ENCODE measurements around the gene DOK7. TPM values are rescaled to one million over a fixed set of nuclear protein-coding genes. Genes with fewer than 3 reads are reported as not detected.
"Not testable (repeated sequence)": the region's sequence is repeated elsewhere in the genome, so short reads cannot be mapped to it uniquely, and the experiment has no call there.

The DOK7 gene
- total RNA-seq, 4 donors from 2014 or later: 1.7 to 11.2 (median 2.6) TPM

DNA sequence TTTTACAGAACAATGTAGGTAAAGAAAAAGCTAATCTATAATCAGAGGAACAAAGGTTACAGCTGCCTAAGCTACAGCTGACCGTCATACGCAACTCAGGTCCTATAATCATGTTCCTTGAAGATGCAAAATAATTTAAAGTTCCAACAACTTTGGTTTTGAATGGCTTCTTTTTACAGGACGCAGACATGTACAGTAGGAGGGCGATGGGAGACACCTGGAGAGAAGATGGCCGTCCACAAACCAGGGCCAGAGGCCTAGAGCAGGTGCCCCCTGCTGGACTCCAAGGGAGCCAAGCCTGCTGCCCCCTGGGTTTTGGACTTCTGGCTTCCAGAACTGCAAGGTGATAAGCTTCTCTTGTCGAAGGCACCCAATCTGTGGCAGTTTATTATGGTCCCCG, 10.7 kb upstream of the DOK7 start:
- Histone ChIP-seq H3K4me3 (no peak overlapping the region), H3K36me3 (no peaks in the 10 kb centered on the region), H3K27ac (no peak overlapping the region), H3K9me3 (no peaks in the 10 kb centered on the region), H3K4me1 (peaks cover 9% of the 10 kb centered on the region), H3K27me3 (no peaks in the 10 kb centered on the region)
- DNase-seq (ENCODE audit: low spot score in 2 of 2): no peak
- WGBS: 87% methylated on average over 7 of the region's 7 CpGs
- TF ChIP-seq, protein P1, sequence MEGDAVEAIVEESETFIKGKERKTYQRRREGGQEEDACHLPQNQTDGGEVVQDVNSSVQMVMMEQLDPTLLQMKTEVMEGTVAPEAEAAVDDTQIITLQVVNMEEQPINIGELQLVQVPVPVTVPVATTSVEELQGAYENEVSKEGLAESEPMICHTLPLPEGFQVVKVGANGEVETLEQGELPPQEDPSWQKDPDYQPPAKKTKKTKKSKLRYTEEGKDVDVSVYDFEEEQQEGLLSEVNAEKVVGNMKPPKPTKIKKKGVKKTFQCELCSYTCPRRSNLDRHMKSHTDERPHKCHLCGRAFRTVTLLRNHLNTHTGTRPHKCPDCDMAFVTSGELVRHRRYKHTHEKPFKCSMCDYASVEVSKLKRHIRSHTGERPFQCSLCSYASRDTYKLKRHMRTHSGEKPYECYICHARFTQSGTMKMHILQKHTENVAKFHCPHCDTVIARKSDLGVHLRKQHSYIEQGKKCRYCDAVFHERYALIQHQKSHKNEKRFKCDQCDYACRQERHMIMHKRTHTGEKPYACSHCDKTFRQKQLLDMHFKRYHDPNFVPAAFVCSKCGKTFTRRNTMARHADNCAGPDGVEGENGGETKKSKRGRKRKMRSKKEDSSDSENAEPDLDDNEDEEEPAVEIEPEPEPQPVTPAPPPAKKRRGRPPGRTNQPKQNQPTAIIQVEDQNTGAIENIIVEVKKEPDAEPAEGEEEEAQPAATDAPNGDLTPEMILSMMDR (IDR thresholded peaks at IDR 0.05): no peak
- TF ChIP-seq POLR2A (IDR thresholded peaks at IDR 0.05): no peak
- no peak for TF ChIP-seq EP300 (IDR thresholded peaks at IDR 0.05)
- TF ChIP-seq POLR2AphosphoS5 (IDR thresholded peaks at IDR 0.05): no peak

DNA sequence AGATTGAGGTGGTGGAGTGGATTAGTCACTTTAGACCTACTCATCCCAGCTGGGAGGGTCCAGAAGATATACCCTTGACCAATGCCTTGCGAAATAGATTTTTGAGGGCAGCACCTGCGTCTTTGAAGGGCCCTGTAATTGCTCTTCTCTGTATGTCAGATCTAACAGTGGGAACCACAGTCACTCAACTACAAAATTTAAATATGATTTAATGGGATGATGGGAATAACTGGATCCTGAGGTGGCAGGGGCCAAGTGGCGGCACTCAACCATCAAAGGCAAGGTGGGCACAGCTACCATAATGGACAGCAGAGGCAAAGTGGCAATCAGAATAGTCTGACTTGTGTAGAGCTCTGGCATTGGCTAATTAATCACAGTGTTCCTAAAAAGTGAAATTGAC, 7.5 kb upstream of the DOK7 start:
- H3K27ac ChIP-seq; H3K4me3 ChIP-seq; H3K36me3 ChIP-seq; H3K4me1 ChIP-seq; H3K9me3 ChIP-seq; DNase-seq (ENCODE audit: low spot score in 2 of 2); H3K27me3 ChIP-seq: not testable (repeated sequence)
- WGBS: 91% methylated on average over 3 of the region's 3 CpGs

DNA sequence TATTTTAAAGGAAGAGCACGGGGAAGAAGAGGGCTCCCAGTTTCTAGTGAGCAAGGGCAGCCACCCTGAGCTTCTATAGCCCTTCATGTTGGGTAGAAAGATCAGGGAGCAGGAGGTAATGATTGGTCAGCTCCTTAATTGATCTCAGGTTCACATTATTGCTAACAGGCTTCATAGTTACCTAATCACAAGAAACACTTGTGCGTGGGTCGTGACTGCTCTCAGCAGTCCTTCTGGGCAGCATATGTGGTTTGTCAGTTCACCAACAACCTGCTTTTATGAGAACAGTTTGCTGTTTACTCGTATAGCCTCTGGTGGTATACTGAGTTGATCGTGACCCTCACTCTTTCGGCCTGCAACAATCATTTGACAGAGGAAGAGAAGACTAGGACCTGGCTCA, 4.7 kb upstream of the DOK7 start:
- H3K27me3 ChIP-seq: peaks cover 19% of the 10 kb centered on the region
- H3K4me3 ChIP-seq: no peak overlapping the region
- no peaks in the 10 kb centered on the region for H3K9me3 ChIP-seq
- no peak for DNase-seq (ENCODE audit: low spot score in 2 of 2)
- no peak overlapping the region for H3K27ac ChIP-seq
- 74% methylated on average over 6 of the region's 6 CpGs for WGBS
- H3K36me3 ChIP-seq: no peaks in the 10 kb centered on the region
- H3K4me1 ChIP-seq: peaks cover 20% of the 10 kb centered on the region
- TF ChIP-seq POLR2A (IDR thresholded peaks at IDR 0.05) (no peak), EP300 (IDR thresholded peaks at IDR 0.05) (no peak), POLR2AphosphoS5 (IDR thresholded peaks at IDR 0.05) (no peak)
- TF ChIP-seq, protein P1 (IDR thresholded peaks at IDR 0.05): no peak

DNA sequence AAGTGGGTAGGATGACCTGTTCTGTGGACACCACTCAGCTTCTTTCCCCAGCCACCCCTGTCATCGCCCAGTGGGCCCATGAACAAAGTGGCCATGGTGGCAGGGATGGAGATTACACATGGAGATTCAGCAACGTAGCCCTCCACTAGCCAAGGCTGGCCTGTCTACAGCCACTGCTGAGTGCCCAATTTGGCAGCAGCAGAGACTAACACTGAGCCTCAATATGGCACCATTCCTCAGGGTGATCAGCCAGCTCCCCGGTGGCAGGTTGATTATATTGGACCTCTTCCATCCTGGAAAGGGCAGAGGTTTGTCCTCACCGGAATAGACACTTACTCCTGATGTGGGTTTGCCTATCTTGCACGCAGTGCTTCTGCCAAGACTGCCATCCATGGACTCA, 4.0 kb upstream of the DOK7 start:
- H3K27me3 ChIP-seq: peaks cover 27% of the 10 kb centered on the region
- H3K4me1 ChIP-seq: peaks cover 25% of the 10 kb centered on the region
- H3K9me3 ChIP-seq; H3K36me3 ChIP-seq; H3K4me3 ChIP-seq; H3K27ac ChIP-seq; DNase-seq (ENCODE audit: low spot score in 2 of 2): not testable (repeated sequence)
- 96% methylated on average over 3 of the region's 5 CpGs for WGBS

DNA sequence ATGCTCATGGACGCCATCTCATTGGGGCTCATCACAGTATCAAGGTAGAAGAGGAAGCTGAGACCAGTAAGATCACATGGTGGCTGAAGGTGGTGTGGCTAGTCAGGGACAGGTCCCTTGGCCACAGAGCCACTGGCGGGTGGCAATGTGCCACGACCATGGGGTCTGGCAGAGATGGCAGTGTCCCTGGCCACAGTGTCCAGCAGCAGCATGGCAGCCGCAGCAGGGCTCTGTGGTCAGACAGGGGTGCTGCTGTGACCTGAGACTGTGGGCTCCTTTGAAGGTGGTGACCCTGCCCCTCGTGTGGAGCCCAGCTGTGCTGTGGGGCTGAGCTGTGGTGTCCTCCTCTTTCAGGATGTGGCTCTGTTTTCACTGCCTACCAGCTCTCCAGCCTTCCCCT, 2.2 kb upstream of the DOK7 start:
- Histone ChIP-seq H3K27me3 (peaks cover 42% of the 10 kb centered on the region), H3K36me3 (no peaks in the 10 kb centered on the region), H3K4me1 (peaks cover 25% of the 10 kb centered on the region), H3K4me3 (no peak overlapping the region), H3K9me3 (no peaks in the 10 kb centered on the region), H3K27ac (no peak overlapping the region)
- 75% methylated on average over 3 of the region's 5 CpGs for WGBS
- TF ChIP-seq EP300 (IDR thresholded peaks at IDR 0.05) (no peak), POLR2AphosphoS5 (IDR thresholded peaks at IDR 0.05) (no peak), POLR2A (IDR thresholded peaks at IDR 0.05) (no peak)
- TF ChIP-seq, protein P1 (IDR thresholded peaks at IDR 0.05): no peak
- no peak for DNase-seq (ENCODE audit: low spot score in 2 of 2)

DNA sequence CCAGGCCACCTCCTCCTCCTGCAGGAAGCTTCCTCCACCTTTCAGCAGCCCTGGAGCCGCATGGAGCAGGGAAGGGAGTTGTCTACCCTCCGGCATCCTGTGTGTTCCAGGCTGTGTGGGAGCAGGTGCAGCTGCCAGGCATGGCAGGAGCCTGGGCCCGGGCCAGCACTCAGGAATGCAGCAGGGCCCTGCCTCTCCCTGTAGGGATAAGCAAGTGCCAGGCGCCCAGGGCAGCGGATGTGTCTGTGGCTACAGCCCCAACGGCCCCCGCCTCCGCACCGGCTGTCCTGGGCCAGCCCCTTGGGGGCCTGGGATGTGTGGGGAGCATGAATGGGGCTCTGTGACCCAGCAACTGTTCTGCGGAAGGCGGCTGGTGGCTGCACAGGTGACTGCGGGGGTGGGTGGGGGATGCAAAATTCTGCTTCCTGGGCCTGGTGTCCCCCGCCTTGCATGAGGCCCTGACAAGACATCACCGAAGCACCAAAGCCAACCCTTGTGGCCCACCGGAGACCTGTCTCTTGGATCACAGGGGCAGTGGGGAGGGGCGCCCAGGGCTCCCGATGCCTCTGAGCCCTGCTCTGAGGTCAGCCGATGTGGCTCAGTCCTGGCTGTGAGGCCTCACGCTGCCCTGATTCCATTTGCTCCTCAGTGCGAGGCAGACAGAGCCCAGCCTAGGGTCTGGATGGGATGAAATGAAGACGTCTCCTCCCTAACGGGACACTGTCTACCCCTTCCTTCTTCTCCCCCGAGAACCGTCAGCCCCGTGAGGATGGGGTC, 1.4 kb upstream of the DOK7 start:
- H3K9me3 ChIP-seq: no peaks in the 10 kb centered on the region
- peaks cover 50% of the 10 kb centered on the region for H3K27me3 ChIP-seq
- H3K36me3 ChIP-seq: no peaks in the 10 kb centered on the region
- DNase-seq (ENCODE audit: low spot score in 2 of 2): no peak
- no peak overlapping the region for H3K4me3 ChIP-seq
- H3K4me1 ChIP-seq: peaks cover 25% of the 10 kb centered on the region
- H3K27ac ChIP-seq: no peak overlapping the region
- TF ChIP-seq POLR2A (IDR thresholded peaks at IDR 0.05) (no peak), EP300 (IDR thresholded peaks at IDR 0.05) (no peak), POLR2AphosphoS5 (IDR thresholded peaks at IDR 0.05) (no peak)
- TF ChIP-seq, protein P1 (IDR thresholded peaks at IDR 0.05): no peak
- WGBS: 57% methylated on average over 12 of the region's 25 CpGs
